Hematopoietic multipotent progenitor cell treated with erythropoietin and hydrocortisone succinate and interleukin-3 and kit ligand, for 15 days (in vitro differentiated cells): ENCODE results near the gene PDK2.

Experiments
- DNase-seq: peaks from one replicate; pipeline ENCODE4 v3.0.0-alpha.2; 2015; ENCODE audit warnings: low spot score

Gene PDK2

DNA sequence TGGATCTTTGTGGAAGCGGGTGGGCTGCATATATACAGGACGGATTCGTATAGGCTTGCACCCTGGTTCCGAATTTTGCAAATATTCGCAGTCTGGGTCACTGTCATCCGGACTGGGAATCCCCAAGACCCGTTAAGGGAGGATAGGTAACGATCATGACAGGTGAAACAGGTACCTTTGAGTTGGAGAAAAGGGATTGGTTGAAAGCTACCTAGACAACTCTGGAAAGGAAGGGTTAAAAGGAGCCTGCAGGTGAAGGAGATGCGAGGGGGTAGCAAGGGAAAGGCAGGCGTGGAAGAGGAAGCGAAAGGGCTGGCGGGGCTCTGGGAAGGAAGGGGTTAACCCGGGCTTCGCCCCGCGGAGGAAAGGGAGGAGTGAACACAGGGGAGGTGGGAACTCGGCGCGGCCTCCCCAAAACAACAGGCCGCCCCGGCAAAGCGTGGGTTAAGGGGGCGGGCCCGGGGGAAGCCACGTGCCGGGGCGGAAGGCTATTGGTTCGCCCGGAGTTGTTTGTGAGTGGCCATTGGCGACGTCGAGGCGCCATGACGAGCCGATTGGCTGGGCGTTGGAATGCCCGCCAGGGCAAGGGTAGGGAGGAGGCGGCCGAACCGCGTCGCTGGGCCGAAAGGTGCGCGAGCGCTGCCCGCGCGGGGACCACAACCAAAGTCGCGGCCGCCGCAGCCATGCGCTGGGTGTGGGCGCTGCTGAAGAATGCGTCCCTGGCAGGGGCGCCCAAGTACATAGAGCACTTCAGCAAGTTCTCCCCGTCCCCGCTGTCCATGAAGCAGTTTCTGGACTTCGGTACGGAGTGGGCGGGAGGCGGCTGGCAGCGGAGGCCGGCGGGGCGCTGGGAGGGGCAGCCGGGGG, at the start of gene PDK2:
TSS of gene PDK2 (plus strand) at position 599 of the 867 bp plus-strand sequence. CDS start at position 684, 85 bp downstream.
- peak; percentile 80 for DNase-seq

GRCh38 chr17:50046179-50046578, 49.0 kb upstream of the PDK2 start:
- DNase-seq: no peak

- DNase-seq: no peak
These were observed 48.5 kb upstream of the PDK2 start for GRCh38 chr17:50046667-50047066.

- DNase-seq: no peak
These were observed 48.1 kb upstream of the PDK2 start for GRCh38 chr17:50047083-50047482.

DNA sequence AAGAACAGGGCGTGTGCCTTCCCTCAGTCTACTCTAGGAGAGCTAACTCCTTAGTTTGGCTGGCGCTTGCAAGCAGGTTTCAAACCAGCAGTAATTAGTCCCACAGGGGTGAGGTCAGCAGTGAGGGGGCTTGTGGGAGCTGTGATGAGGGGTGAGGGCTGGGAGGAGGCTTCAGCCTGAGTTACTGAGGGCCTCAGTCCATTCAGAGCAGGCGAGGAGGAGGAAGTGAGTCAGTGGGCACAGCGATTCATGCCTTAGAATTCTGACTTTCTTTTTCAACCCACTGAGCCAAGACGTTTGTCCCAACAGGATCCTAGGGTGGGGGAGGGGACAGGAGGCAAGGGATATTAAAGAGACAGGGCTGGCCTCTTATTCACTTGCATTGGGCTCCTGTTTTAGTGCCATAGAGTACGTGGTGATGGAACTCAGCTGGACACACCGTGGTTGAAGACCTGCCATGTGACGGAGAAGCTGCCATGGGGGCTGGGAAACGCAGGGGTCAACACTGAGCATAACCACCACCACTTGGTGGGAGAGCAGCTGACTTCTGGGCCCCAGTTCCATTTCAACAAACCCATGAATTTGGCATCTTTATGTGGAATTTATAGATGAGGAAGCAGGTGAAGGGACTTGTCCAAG, 47.5 kb upstream of the PDK2 start:
- no peak for DNase-seq

- DNase-seq: no peak
These were observed 46.9 kb upstream of the PDK2 start for GRCh38 chr17:50048146-50048720.

DNA sequence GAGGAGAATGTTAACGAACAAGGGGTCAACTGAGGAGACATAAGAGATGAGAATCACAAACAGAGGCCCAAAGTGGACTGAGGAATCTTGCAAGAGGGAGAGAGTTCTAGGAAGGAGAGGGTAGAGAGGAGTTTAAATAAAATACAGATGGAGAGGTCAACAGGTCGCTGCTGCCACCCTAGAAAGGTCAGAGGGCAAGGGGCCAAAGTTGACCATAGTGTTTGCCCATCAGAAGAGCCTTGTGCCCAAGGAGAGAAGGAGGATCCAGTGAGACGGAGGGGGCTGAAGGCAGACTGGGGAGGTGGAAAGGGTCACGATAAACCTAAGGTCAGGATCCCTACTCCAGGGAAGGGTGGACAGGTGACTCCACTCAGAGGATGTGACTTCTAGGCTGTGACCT, 46.2 kb upstream of the PDK2 start:
- no peak for DNase-seq

DNA sequence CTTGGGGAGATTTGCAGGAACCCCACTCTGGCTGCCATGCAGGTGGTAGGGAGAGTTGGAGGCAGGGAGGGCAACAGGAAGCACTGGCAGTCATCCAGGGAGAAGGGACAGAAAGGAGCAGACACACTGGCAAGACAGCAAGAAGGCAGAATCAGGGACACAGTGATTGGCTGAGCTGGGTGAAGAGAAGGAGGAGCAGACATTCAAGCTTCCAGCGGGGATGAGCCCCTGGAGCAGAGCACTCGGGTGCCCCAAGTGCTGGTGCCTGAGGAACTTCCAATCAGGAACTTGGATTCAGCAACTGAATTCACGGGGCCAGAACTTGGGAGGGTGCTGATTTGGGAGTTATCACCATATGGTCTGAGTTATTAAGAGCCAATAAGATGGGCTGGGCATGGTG, 45.5 kb upstream of the PDK2 start:
- DNase-seq: no peak

- no peak for DNase-seq
These were observed 44.6 kb upstream of the PDK2 start for GRCh38 chr17:50050431-50051032.

DNA sequence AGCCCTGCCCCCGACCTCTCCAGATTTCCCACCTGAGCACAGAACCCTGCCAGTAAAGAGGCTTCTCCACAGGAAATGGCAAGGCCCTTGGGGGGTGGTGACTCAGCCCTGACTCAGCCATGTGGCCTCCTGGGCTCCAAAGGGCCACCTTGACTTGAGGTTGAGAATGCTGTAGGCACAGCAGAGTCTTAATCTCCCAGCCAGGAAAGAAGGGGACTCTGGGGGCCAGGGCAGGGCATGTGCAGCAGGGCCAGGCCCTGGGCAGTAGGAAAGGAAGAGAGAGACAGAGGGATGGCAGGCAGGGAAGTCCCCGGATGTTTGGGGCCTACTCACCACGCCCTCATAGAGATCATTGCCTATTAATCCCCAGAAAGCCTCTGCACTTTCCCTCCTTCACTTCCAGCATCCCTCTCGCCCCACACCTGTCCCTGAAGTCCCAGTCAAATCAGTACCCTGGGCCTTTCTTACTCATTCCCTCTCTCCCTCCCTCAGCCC, 44.0 kb upstream of the PDK2 start:
- no peak for DNase-seq

DNA sequence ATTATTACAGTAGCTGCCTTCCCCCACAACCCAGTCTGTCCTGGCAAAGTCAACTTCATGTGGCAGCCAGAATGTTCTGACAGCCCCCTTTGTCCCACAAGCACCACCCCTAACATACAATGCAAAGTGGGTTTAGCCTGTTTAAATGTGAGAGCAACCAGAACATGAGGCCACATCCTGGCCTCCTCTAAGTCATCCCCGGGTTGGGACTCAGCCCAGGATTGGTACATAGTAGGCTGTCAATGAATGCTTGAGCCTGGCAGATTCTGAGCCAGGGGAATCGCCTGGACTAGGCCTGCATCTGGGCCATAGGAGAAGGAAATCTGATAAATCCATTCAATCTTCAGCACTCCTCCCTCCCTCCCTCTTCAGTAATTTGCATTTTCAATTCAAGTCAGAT, 43.5 kb upstream of the PDK2 start:
- no peak for DNase-seq

GRCh38 chr17:50052241-50052796, 42.8 kb upstream of the PDK2 start:
- no peak for DNase-seq

DNA sequence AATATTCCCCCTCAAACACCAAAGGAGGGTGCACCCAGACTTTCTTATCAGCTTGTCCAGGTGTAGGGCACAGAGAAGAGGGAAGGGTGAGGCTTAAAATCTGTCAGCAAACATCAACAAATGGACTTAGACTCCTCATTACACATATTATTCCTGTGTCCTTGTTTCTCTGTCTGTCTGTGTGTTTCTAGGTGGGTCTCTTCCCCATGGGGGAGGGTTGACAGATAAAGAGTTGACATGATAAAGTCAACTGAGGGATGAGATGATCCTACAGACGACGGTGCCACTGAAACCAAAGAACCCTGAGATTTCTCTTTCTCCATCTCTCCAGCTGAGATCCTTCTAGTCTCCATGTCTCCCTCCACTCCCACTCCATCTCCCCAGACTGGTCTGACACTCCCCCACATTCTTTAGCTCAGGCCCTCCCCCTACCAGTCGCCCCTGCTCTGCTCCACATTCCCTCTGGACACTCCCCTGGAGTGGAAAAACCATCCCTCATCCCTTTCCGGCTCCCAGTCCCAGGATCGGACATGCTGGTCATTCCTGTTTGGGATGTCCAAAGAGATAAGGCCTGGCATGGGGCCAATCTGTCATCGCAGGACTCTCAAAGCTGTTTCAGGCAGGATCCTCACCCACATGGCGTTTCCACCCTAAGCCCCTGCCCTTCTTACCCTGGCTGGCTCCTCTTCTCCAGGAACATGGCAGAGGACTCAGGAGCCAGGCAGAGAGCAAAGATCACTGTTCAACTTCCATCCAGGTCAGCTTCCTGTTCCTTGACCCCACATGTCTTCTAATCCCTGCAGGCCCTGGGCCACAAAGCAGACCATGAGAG, 42.1 kb upstream of the PDK2 start:
- no peak for DNase-seq

GRCh38 chr17:50053654-50053960, 41.5 kb upstream of the PDK2 start:
- no peak for DNase-seq

GRCh38 chr17:50055055-50055425, 40.1 kb upstream of the PDK2 start:
- DNase-seq: no peak

GRCh38 chr17:50055426-50056216, 39.5 kb upstream of the PDK2 start, which contains the start of gene ITGA3:
ITGA3 (plus strand) TSS chr17:50056110; CDS start chr17:50056440, 330 bp downstream.
- no peak for DNase-seq

- DNase-seq: no peak
These were observed 38.8 kb upstream of the PDK2 start for GRCh38 chr17:50056217-50056960.

DNA sequence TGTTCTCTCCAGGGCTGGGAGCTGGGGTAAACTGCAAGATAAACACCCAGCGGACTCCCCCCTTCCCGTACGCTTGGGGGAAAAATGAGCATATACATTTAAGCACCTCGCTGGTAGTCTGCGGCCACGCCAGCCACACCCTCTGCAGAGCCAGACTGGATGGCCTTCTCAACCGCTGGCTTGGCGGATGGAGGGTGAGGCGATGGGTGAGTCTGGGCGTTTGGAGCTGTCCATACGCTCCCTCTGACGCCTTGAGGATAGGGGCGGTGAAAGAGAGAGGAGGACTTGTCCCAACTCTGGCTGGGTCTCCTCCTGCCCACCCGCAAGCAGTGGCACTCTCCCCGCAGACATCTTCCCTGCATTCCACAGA, 38.2 kb upstream of the PDK2 start:
- DNase-seq: no peak

DNA sequence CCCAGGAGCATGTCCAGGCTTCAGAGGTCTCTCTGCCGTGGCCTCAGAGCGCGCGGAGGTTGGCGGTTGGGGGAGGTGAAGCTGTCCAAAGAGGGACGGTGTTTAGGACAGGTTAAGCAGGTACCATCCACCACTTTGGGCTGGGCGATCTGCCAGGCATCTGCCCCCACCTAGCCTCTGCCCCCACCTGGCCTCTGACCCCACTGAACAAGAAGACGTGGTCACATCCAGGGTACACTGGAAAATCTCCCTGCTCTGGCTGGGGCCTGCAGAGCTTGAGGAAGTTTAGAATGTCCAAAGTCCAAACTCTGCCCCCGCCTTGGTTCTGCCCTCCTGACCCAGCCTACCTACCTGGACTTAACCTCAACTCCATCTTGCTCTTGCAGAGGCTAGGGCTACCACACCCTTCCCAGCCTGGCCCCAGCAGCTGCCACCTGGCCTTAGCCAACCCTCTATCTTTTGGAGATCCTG, 37.6 kb upstream of the PDK2 start:
- DNase-seq: no peak
